Stimulated activated effector memory CD8-positive, alpha-beta T cell treated with anti-CD3 and anti-CD28 coated beads, Interleukin-12 subunit alpha, Interleukin-12 subunit beta, amount 100 ng/mL, for 72 hours (primary cell): ENCODE measurements around the gene NR2E3.
"Not testable (repeated sequence)": the region's sequence is repeated elsewhere in the genome, so short reads cannot be mapped to it uniquely, and the experiment has no call there.

Experiments
- ATAC-seq: fragments of 150-1000 bp; cut with Tn5 transposase; 2 replicates; pipeline ENCODE4 v1.10.0; 2021
- DNase-seq, 2 donors: peaks; one replicate each; pipeline ENCODE4 v3.0.0; 2021 to 2022; ENCODE audit warnings: low spot score in 2 of 2
- H3K27ac Mint-ChIP-seq: one replicate; pipeline ENCODE4 v1.8.0; 2022; ENCODE audit warnings: mild to moderate bottlenecking, mixed read lengths
- H3K36me3 Mint-ChIP-seq: one replicate; pipeline ENCODE4 v1.8.0; 2022; ENCODE audit warnings: mild to moderate bottlenecking, mixed read lengths
- H3K4me1 Mint-ChIP-seq: one replicate; pipeline ENCODE4 v1.8.0; 2022; ENCODE audit warnings: mixed read lengths
- H3K4me3 Mint-ChIP-seq: one replicate; pipeline ENCODE4 v1.8.0; 2022; ENCODE audit warnings: mild to moderate bottlenecking, mixed read lengths
- H3K9me3 Mint-ChIP-seq: one replicate; pipeline ENCODE4 v1.8.0; 2022; ENCODE audit warnings: mixed read lengths

NR2E3 gene

DNA sequence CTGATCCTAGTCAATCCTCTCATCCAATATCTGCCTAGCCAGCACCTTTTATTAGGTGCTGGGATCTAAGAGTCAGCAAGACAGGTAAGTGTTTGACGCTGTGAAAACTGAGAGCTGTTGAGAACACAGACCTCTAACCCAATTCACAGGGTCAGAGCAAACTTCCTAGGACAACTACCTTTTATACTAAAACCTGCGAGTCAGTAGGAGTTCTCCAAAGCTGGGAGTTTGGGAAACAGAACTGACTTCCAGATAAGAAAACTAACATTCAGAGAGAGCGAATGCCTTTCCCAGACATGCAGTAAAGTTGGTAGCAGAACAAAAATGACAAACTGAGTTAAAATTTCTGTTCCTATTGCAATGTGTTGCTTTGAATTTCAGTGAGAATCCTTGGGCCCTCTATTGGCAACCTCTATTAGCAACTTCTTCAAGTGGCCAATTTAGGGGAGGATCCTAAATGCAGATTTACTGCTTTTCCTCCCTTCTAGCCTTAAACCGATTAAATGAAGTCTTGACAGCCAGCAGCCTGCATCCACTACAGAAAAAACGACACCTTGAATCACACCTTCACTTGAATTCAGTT lies 11.3 kb downstream of the NR2E3 start:
- no peak overlapping the region for H3K4me3 Mint-ChIP-seq
- DNase-seq = no peak
- peaks cover 10% of the 10 kb centered on the region for H3K36me3 Mint-ChIP-seq
- no peak for ATAC-seq
- H3K9me3 Mint-ChIP-seq = peaks cover 9% of the 10 kb centered on the region
- no peak overlapping the region for H3K27ac Mint-ChIP-seq
- no peaks in the 10 kb centered on the region for H3K4me1 Mint-ChIP-seq

DNA sequence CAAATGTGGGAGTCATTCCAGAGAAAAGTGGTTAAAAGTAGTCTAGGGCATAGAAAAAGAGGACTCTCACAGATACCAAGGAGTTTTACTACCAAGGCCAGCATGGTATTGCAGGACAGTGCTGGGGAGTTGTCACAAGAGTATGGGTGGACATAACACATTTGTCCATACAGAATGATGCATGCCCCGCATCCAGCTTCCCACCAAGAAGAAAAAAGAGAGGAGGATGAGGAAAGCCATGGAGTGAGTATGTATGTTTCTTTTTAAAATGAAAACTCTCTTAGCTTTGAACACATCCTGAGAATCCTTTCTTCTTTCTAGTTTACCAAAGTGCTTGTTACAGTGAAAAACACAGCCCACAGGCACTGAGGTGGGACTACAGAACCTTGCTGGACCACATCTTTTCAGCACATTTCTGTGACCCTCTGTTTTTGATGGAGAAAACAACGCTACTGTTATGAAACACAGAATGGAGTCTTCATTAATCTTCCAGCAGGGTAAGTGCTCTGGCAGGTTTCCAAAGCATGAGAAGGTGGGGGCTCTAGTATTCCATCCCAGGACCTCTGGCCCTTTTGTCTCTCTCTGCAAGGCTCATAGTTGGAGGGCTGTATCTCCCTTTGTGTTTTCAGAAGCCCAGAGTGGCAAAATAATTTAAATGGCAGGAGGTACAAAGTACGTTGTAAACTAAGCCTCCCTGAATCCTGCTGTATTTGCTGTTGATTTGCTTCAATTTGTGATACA lies 12.7 kb downstream of the NR2E3 start:
- H3K4me1 Mint-ChIP-seq = no peaks in the 10 kb centered on the region
- peaks cover 24% of the 10 kb centered on the region for H3K36me3 Mint-ChIP-seq
- peaks cover 9% of the 10 kb centered on the region for H3K9me3 Mint-ChIP-seq
- ATAC-seq (no peak), DNase-seq (no peak)
- no peak overlapping the region for H3K4me3 Mint-ChIP-seq
- H3K27ac Mint-ChIP-seq = no peak overlapping the region

DNA sequence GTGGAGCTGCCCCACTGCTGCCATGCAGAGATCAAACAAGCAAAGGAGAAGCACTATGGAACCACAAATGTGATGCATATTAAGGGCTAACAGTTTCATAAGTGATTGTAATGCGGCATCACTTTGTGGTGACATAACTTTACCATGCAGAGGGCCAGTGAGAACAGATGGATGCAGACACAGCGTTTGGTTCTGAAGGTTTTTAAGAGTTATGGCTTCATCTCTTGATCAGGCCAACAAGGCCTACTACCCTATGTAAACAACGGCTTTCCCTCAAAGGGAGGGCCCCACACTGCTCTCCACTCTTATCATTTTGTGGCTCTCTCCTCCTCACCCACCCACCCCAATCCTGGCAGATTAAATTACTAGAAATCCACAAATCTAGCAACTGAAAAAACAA lies 13.4 kb downstream of the NR2E3 start:
- Mint-ChIP-seq H3K9me3 (peaks cover 9% of the 10 kb centered on the region), H3K4me1 (no peaks in the 10 kb centered on the region), H3K27ac (no peak overlapping the region), H3K4me3 (no peak overlapping the region), H3K36me3 (peaks cover 24% of the 10 kb centered on the region)
- ATAC-seq = no peak
- DNase-seq = no peak

DNA sequence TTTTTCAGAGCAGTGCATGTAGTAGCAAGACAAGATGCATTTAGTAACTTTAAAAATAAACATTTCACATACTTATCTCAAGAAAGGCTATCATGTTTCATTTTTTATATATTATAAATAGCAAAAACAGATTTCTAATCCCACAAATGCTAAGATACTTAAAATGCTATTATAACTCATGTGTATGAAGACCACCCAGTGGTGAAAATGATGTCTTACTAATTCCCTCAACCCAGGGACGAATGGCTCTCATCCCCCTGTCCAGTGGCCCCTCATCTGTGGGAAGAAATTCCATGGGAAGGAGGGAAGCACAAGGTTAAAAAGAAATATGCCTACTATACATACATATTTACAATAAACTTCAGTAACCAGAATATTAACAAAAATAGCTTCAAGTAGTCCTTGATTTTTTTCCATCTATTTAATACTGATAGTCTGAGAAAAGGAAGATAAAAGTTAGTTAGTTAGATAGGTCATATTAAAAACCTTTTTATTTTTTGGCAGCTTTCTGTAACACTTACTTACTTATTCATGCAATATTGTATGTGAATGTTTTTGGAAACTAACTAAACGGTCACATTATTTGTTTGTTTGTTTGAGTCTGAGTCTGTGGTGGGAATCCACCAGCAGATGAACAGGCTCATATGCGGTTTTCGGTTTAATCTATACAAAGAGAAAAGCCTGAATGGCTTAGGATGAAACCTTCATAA lies 14.8 kb downstream of the NR2E3 start:
- H3K9me3 Mint-ChIP-seq = peaks cover 9% of the 10 kb centered on the region
- H3K36me3 Mint-ChIP-seq = peaks cover 30% of the 10 kb centered on the region
- ATAC-seq = no peak
- H3K27ac Mint-ChIP-seq = no peak overlapping the region
- no peak overlapping the region for H3K4me3 Mint-ChIP-seq
- H3K4me1 Mint-ChIP-seq = no peaks in the 10 kb centered on the region
- no peak for DNase-seq

DNA sequence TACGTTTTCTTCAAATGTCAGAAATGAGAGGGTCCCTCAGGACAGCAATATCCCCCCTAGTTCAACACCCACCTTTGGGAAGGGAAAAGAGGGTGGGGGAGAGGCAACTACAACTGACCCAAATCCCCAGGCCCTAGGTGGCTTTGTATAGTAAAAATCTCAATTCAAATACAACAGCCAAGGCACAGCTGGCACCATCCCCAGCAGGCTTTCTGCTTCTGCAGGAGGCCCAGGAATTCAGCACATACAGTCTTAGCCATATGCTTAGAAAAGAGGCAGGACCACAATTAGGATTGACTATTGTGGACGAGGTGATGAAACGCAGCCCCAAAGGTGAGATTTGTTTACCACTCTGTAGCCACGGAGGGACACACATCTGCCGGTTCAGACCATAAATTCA lies 15.8 kb downstream of the NR2E3 start:
- no peaks in the 10 kb centered on the region for H3K4me1 Mint-ChIP-seq
- peaks cover 3% of the 10 kb centered on the region for H3K9me3 Mint-ChIP-seq
- peaks cover 31% of the 10 kb centered on the region for H3K36me3 Mint-ChIP-seq
- ATAC-seq = no peak
- no peak overlapping the region for H3K4me3 Mint-ChIP-seq
- H3K27ac Mint-ChIP-seq = no peak overlapping the region
- no peak for DNase-seq

DNA sequence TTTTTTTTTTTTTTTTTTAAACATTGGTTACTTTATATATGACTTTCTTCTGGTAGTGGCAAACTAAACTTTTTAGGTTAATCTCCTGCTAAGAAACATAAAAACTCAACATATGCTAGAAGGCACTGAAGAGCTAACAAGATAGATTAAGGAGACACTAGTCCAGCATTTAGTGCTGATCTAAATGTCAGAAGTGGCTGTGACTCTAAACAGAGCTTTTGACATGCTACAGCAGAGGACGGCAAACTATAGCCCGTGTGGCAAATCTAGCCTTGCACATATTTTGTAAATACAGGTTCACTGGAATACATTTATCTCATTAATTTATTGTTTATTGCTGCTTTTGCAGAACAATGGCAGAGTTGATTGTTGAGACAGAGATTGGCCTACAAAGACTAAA lies 20.6 kb downstream of the NR2E3 start:
- Mint-ChIP-seq H3K9me3 (no peaks in the 10 kb centered on the region), H3K27ac (no peak overlapping the region), H3K4me3 (no peak overlapping the region), H3K36me3 (peaks cover 42% of the 10 kb centered on the region), H3K4me1 (no peaks in the 10 kb centered on the region)
- no peak for DNase-seq
- no peak for ATAC-seq

DNA sequence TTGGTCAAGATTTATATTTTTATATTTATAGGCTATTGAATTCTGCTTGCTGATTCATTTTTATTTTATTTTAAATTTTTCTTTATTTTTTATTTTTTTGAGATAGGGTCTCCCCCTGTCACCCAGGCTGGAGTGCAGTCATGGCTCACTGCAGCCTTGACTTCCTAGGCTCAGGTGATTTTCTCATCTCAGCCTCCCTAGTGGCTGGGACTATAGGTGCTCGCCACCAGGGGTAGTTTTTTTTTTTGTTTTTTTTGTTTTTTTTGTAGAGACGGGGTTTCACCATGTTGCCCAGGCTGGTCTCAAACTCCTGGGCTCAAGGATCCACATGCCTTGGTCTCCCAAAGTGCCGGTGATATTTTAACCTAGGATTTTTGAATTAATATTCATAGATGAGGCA lies 31.2 kb downstream of the NR2E3 start:
- ATAC-seq (no peak), DNase-seq (no peak)
- H3K36me3 Mint-ChIP-seq = peaks cover 7% of the 10 kb centered on the region
- H3K4me3 Mint-ChIP-seq = no peak overlapping the region
- no peaks in the 10 kb centered on the region for H3K4me1 Mint-ChIP-seq
- no peak overlapping the region for H3K27ac Mint-ChIP-seq
- H3K9me3 Mint-ChIP-seq = no peaks in the 10 kb centered on the region

DNA sequence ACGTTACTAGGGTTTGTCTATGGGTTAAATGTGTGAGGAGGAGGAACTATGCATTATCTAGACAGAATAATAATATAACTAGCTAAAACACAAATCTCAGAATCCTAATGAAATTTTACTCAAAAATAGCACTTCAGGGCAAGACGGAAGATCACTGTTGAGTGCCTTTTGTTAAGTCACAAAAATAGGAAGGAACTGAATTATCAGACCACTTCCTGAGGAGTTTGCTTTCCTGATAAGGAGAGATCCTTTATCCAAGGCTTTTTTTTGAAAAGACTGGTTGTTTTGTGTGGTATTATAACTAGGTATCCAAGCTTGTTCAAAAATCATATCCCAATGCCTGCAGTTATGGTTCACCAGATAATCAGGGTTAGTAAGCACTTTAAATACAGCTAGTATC lies 34.6 kb downstream of the NR2E3 start:
- DNase-seq = no peak
- H3K9me3 Mint-ChIP-seq = no peaks in the 10 kb centered on the region
- H3K4me3 Mint-ChIP-seq = no peak overlapping the region
- peaks cover 37% of the 10 kb centered on the region for H3K36me3 Mint-ChIP-seq
- ATAC-seq = no peak
- H3K4me1 Mint-ChIP-seq = no peaks in the 10 kb centered on the region
- no peak overlapping the region for H3K27ac Mint-ChIP-seq

DNA sequence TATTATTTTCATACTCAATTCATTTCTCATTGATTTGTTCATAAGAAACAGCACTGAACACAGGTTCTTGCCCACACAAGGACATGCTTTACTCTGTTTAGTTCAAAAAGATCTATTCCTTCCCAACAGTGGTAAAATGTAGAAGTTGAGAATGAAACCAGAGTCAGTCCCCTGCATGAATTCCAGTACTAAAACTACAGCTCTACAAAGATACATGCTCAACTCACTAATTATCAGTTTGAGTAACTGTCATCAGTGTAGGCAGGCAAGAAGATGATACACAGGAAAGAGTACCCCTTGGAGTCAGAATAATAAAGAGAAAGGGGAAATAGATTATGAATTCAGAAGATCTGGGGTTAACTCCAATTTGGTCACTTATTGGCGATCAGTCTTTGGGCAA lies 43.2 kb downstream of the NR2E3 start:
- Mint-ChIP-seq H3K27ac (peak overlapping the region; percentile 4), H3K4me1 (no peaks in the 10 kb centered on the region), H3K36me3 (peaks cover 40% of the 10 kb centered on the region), H3K9me3 (no peaks in the 10 kb centered on the region), H3K4me3 (no peak overlapping the region)
- no peak for DNase-seq
- ATAC-seq = peak; percentile 77

DNA sequence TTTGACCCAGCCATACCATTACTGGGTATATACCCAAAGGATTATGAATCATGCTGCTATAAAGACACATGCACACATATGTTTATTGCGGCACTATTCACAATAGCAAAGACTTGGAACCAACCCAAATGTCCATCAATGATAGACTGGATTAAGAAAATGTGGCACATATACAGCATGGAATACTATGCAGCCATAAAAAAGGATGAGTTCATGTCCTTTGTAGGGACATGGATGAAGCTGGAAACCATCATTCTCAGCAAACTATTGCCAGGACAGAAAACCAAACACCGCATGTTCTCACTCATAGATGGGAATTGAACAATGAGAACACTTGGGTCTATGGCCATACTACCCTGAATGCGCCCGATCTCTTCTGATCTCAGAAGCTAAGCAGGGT lies 47.9 kb downstream of the NR2E3 start:
- not testable (repeated sequence) for H3K36me3 Mint-ChIP-seq, H3K9me3 Mint-ChIP-seq, H3K4me1 Mint-ChIP-seq, H3K27ac Mint-ChIP-seq, DNase-seq, H3K4me3 Mint-ChIP-seq, ATAC-seq
